Subcutaneous abdominal adipose tissue (tissue), 5 donors: ENCODE results near the gene VIM.
A peak's percentile ranks its signal among the peaks of the same experiment; 100 is the strongest.

Experiments
- H3K27ac ChIP-seq: one replicate; pipeline ENCODE4 v1.7.0; 2013; ENCODE audit warnings: low read depth, mild to moderate bottlenecking, inconsistent platforms, low read length, moderate library complexity
- H3K27me3 ChIP-seq, 5 donors: one replicate each; pipeline ENCODE4 v1.7.0; 2013; ENCODE audit warnings: low read length in 5 of 5, inconsistent platforms in 1 of 5; ENCODE audit not compliant: control insufficient read depth in 5 of 5, insufficient read depth in 4 of 5
- H3K36me3 ChIP-seq, 5 donors: one replicate each; pipeline ENCODE4 v1.7.0; 2013; ENCODE audit warnings: low read length in 5 of 5; ENCODE audit not compliant: control insufficient read depth in 5 of 5, insufficient read depth in 5 of 5
- H3K4me1 ChIP-seq, 5 donors: one replicate each; pipeline ENCODE4 v1.7.0; 2013; ENCODE audit warnings: low read length in 5 of 5, mild to moderate bottlenecking in 3 of 5, moderate library complexity in 1 of 5; ENCODE audit not compliant: control insufficient read depth in 5 of 5, insufficient read depth in 5 of 5
- H3K4me3 ChIP-seq, 5 donors: one replicate each; pipeline ENCODE4 v1.7.0; 2013; ENCODE audit warnings: low read length in 5 of 5, low read depth in 1 of 5
- H3K9ac ChIP-seq, 5 donors: one replicate each; pipeline ENCODE4 v1.7.0; 2013; ENCODE audit warnings: low read length in 5 of 5, mild to moderate bottlenecking in 4 of 5, moderate library complexity in 3 of 5
- H3K9me3 ChIP-seq, 5 donors: one replicate each; pipeline ENCODE4 v1.7.0; 2013; ENCODE audit warnings: low read length in 5 of 5; ENCODE audit not compliant: control insufficient read depth in 5 of 5
- donor health status: healthy.
- donor health status: healthy.
- donor health status: healthy.
- donor health status: healthy.
- donor health status: healthy.

Gene VIM

DNA sequence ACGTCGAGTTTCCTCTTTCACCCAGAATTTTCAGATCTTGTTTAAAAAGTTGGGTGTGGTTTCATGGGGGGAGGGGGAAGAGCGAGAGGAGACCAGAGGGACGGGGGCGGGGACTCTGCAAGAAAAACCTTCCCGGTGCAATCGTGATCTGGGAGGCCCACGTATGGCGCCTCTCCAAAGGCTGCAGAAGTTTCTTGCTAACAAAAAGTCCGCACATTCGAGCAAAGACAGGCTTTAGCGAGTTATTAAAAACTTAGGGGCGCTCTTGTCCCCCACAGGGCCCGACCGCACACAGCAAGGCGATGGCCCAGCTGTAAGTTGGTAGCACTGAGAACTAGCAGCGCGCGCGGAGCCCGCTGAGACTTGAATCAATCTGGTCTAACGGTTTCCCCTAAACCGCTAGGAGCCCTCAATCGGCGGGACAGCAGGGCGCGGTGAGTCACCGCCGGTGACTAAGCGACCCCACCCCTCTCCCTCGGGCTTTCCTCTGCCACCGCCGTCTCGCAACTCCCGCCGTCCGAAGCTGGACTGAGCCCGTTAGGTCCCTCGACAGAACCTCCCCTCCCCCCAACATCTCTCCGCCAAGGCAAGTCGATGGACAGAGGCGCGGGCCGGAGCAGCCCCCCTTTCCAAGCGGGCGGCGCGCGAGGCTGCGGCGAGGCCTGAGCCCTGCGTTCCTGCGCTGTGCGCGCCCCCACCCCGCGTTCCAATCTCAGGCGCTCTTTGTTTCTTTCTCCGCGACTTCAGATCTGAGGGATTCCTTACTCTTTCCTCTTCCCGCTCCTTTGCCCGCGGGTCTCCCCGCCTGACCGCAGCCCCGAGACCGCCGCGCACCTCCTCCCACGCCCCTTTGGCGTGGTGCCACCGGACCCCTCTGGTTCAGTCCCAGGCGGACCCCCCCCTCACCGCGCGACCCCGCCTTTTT is at the start of gene VIM:
VIM (plus strand) TSS at position 151 of the 925 bp plus-strand sequence. CDS start 1,182 bp downstream, outside the sequence.
- Histone ChIP-seq H3K9me3 (no peaks in the 10 kb centered on the region), H3K27me3 (no peaks in the 10 kb centered on the region), H3K27ac (peak within 1 kb of the TSS; percentile 100), H3K4me1 (peaks cover 14 to 48% (median 43%) of the 10 kb centered on the region in 5 donors), H3K4me3 (peak within 1 kb of the TSS; percentile 81 to 100 (median 100)), H3K36me3 (peaks cover 21 to 36% (median 26%) of the 10 kb centered on the region in 5 donors), H3K9ac (peak within 1 kb of the TSS; percentile 81 to 100 (median 97))

DNA sequence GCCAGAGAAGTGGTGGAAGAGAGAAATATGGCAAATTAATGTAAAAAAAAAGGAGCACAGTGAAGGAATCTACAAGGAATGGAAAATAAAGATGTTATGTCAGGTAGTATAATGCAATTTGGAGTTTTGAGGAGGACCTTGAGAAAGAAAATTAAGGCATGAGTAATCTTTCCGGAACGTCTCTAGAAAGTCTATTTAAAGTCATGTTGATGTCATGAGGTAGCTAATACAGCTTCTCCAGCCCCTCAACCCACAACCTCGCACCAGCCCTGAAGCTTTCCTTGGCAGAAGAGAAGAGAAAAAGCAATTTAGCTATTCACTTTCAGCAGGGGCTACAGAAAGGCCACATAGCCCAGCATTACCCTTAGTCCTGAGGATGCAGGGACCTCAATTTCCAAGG is 49.0 kb upstream of the VIM start:
- Histone ChIP-seq H3K4me3 (no peak overlapping the region), H3K4me1 (peaks cover 0 to 20% (median 6%) of the 10 kb centered on the region in 5 donors), H3K9me3 (no peaks in the 10 kb centered on the region), H3K9ac (no peak overlapping the region), H3K27me3 (no peaks in the 10 kb centered on the region), H3K36me3 (no peaks in the 10 kb centered on the region), H3K27ac (no peak overlapping the region)

DNA sequence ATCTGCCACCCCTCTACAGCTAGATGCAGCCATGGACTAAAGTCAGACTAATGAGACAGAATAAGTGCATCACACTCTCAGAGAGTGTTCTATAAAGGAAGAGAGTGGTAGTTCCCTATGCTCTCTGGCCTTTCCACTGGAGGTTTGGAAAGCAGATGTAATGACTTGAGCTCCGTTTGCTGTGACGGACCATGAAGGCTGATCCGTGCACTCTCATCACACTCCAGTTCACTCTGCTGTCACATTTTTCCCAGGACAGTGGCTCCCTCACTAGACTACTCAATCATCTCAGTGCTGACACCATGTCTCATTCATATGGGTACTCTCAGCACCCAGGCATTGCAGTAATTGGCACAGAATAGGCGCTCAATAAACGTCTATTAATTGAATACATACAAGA is 46.9 kb upstream of the VIM start:
- H3K4me1 ChIP-seq, result peaks cover 0 to 8% (median 0%) of the 10 kb centered on the region in 5 donors
- no peak overlapping the region for H3K4me3 ChIP-seq
- H3K27me3 ChIP-seq, result no peaks in the 10 kb centered on the region
- H3K27ac ChIP-seq, result no peak overlapping the region
- H3K9me3 ChIP-seq, result no peaks in the 10 kb centered on the region
- no peak overlapping the region for H3K9ac ChIP-seq
- H3K36me3 ChIP-seq, result no peaks in the 10 kb centered on the region

DNA sequence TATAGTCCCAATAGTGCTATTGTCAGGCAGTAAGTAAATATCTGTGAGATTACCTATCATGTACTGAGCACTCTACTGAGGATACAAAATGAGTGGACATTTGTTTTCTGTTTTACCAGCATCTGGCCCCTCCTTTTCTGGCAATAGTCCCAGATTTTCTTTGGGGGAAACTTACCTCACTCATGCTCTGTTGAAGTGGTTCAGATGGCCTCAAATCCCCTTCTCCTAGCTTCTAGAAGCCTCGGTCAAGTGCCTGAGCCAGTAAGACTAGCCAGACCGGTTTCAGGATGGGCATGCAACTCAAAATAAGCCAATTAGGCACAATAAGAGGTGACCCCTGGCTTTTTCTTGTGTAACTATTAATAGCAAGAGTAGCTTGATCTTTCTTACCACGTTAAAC is 46.3 kb upstream of the VIM start:
- Histone ChIP-seq H3K9me3 (no peaks in the 10 kb centered on the region), H3K27me3 (no peaks in the 10 kb centered on the region), H3K4me3 (no peak overlapping the region), H3K4me1 (peaks cover 0 to 6% (median 0%) of the 10 kb centered on the region in 5 donors), H3K27ac (no peak overlapping the region), H3K36me3 (no peaks in the 10 kb centered on the region), H3K9ac (no peak overlapping the region)

DNA sequence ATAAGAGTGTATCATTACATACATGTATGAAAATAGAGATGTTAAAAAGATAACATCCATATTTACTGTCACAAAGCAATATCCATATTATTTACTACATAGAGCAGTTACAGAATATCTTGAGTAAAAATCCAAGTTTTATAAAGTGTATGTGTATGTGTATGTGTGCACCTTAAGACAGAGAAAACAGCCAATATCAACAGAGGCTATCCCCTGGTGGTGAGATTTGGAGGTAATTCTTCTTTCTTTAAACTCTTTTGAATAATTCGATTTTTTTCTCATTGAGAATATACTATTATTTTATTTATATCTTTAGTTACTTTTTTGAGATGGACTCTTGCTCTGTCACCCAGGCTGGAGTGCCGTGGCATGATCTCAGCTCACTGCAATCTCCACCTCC is 44.9 kb upstream of the VIM start:
- H3K4me3 ChIP-seq, result no peak overlapping the region
- no peaks in the 10 kb centered on the region for H3K9me3 ChIP-seq
- no peak overlapping the region for H3K9ac ChIP-seq
- H3K36me3 ChIP-seq, result no peaks in the 10 kb centered on the region
- peaks cover 0 to 6% (median 0%) of the 10 kb centered on the region in 5 donors for H3K4me1 ChIP-seq
- H3K27ac ChIP-seq, result no peak overlapping the region
- no peaks in the 10 kb centered on the region for H3K27me3 ChIP-seq

DNA sequence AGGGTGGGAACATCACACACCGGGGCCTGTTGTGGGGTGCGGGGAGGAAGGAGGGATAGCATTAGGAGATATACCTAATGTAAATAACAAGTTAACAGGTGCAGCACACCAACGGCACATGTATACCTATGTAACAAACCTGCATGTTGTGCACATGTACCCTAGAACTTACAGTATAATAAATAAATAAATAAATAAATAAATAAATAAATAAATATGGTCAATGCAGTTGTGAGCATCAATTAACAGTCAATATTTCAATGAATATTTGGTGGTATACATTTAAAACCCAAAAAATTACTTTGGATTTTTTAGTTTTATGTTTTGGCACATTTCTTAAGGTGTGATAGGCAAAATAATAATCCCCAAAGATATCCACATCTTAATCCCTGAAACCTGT is 42.2 kb upstream of the VIM start:
- Histone ChIP-seq H3K9ac (no peak overlapping the region), H3K4me3 (no peak overlapping the region), H3K4me1 (no peaks in the 10 kb centered on the region)

DNA sequence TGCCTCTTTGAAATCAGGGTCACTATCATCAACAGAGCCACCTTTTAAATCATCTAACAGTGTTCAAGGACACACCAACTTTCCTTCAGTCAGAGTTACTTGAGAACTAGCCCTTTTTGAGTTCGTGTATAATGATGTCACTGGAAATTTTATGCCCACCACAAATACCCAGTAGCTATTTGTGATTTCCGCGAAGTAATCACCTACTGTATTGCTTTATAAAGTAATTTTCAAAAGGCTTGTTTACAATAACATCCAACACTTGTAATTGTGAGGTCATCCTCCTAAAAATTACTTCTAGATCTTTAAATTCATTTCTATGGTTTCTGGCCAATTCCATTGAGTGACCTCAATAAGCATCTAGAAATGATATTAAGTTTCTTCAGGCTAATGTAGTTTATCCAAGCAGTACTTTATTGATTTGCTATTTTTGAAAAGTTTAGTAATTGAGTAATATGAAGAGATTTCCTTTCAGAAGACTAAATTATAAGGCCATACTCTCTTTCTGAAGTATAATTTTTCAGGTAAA is 39.3 kb upstream of the VIM start:
- Histone ChIP-seq H3K27me3 (no peaks in the 10 kb centered on the region), H3K27ac (no peak overlapping the region), H3K9me3 (no peaks in the 10 kb centered on the region), H3K4me1 (no peaks in the 10 kb centered on the region), H3K36me3 (no peaks in the 10 kb centered on the region), H3K4me3 (no peak overlapping the region), H3K9ac (no peak overlapping the region)

More for the DNA sequence above, 42.2 kb upstream of the VIM start:
- H3K27me3 ChIP-seq, result no peaks in the 10 kb centered on the region
- H3K36me3 ChIP-seq, result no peaks in the 10 kb centered on the region
- no peaks in the 10 kb centered on the region for H3K9me3 ChIP-seq
- no peak overlapping the region for H3K27ac ChIP-seq

DNA sequence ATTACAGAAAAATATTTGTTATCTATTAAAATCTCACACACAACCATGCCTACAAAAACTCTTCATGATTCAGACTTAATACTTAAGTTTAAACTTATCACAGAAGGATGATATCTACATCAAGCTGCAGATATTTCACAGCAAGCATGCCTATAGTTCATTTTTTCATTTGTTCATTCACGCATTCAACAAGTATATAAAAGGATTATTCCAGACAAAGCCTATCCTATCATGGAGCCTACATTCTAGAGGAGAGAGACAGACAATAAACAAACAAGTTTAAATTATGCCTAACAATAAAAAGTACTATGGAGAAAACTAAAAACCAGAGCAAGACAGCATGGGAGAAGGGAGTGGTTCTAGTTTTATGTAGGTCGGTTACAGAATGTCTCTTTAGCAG is 37.4 kb upstream of the VIM start:
- no peaks in the 10 kb centered on the region for H3K36me3 ChIP-seq
- no peak overlapping the region for H3K9ac ChIP-seq
- H3K27ac ChIP-seq, result no peak overlapping the region
- no peaks in the 10 kb centered on the region for H3K9me3 ChIP-seq
- no peaks in the 10 kb centered on the region for H3K4me1 ChIP-seq
- H3K4me3 ChIP-seq, result no peak overlapping the region
- no peaks in the 10 kb centered on the region for H3K27me3 ChIP-seq

DNA sequence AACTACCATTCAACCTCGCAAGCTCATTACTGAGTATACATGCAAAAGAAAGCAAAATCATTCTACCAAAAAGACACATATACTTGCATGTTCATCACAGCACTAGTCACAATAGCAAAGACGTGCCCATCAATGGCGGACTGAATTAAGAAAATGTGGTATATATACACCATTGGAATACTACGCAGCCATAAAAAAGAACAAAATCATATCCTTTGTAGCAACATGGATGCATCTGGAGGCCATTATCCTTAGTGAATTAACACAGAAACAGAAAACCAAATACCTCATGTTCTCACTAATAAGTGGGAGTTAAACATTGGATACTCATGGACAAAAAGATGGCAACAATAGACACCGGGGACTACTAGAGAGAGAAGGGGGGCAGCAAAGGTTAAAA is 33.0 kb upstream of the VIM start:
- Histone ChIP-seq H3K9ac (no peak overlapping the region), H3K4me3 (no peak overlapping the region), H3K9me3 (no peaks in the 10 kb centered on the region), H3K27me3 (no peaks in the 10 kb centered on the region), H3K4me1 (peaks cover 0 to 23% (median 11%) of the 10 kb centered on the region in 5 donors), H3K27ac (no peak overlapping the region), H3K36me3 (no peaks in the 10 kb centered on the region)

DNA sequence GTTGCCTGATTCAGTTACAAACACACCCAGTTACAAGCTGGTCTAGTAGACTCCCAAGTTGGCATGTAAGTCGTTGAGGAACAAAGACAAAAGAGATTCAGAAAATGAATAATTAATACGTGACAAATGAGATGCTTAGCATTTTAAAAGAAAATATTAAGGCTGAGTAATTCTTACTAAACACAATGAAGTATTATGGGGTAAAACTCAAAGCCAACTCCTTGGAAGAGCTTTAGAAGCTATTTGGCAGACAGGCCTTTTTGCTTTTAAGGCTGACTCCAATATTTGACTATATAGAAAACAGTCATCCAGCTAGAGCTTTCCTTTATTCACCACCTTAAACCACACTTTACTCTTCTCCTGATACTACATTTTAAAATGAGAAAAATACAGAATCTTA is 32.0 kb upstream of the VIM start:
- no peaks in the 10 kb centered on the region for H3K27me3 ChIP-seq
- H3K4me3 ChIP-seq, result no peak overlapping the region
- H3K36me3 ChIP-seq, result no peaks in the 10 kb centered on the region
- H3K9me3 ChIP-seq, result no peaks in the 10 kb centered on the region
- H3K27ac ChIP-seq, result no peak overlapping the region
- H3K9ac ChIP-seq, result peak overlapping the region in 1 of 5 donors; percentile 15
- peaks cover 0 to 29% (median 19%) of the 10 kb centered on the region in 5 donors for H3K4me1 ChIP-seq
